HG03571 (cell line): ENCODE results near the gene CFAP119.

Experiments
- ATAC-seq: cut with Tn5 transposase; IDR thresholded peaks from one replicate; pipeline ENCODE4 v1.9.1; 2021; ENCODE audit not compliant: unreplicated experiment

Gene CFAP119

GRCh38 chr16:30762991-30763725, 1.3 kb upstream of the CFAP119 start:
- no peak for ATAC-seq

- ATAC-seq, result peak; percentile 28
Observed at GRCh38 chr16:30761427-30761927, 385 bp downstream of the CFAP119 start.

GRCh38 chr16:30760577-30761426, 1.1 kb downstream of the CFAP119 start:
- peak; percentile 14 for ATAC-seq

GRCh38 chr16:30760001-30760559, 1.8 kb downstream of the CFAP119 start:
- ATAC-seq, result no peak

GRCh38 chr16:30758988-30759491, 2.8 kb downstream of the CFAP119 start:
- ATAC-seq, result no peak

- no peak for ATAC-seq
Observed at GRCh38 chr16:30757316-30757715, 4.5 kb downstream of the CFAP119 start.

GRCh38 chr16:30756781-30757100, 5.1 kb downstream of the CFAP119 start:
- no peak for ATAC-seq

- ATAC-seq, result no peak
Observed at GRCh38 chr16:30755955-30756780, 5.7 kb downstream of the CFAP119 start.

- ATAC-seq, result no peak
Observed at GRCh38 chr16:30753596-30753995, 8.3 kb downstream of the CFAP119 start.

GRCh38 chr16:30750876-30751465, 10.9 kb downstream of the CFAP119 start:
- no peak for ATAC-seq

GRCh38 chr16:30750201-30750600, 11.7 kb downstream of the CFAP119 start:
- ATAC-seq, result no peak

- peak; percentile 12 for ATAC-seq
Observed at GRCh38 chr16:30748634-30749445, 13.0 kb downstream of the CFAP119 start.

GRCh38 chr16:30747799-30748633, 13.8 kb downstream of the CFAP119 start, which contains the start of gene PHKG2:
Gene PHKG2 (plus strand): TSS chr16:30748425. CDS start chr16:30748821, 396 bp downstream.
- ATAC-seq, result peak; percentile 91

GRCh38 chr16:30747331-30747730, 14.5 kb downstream of the CFAP119 start:
- no peak for ATAC-seq

GRCh38 chr16:30746638-30747175, 15.2 kb downstream of the CFAP119 start:
- ATAC-seq, result no peak

- ATAC-seq, result no peak
Observed at GRCh38 chr16:30745082-30745481, 16.8 kb downstream of the CFAP119 start.

- ATAC-seq, result no peak
Observed at GRCh38 chr16:30744183-30744582, 17.7 kb downstream of the CFAP119 start.

GRCh38 chr16:30743716-30744115, 18.1 kb downstream of the CFAP119 start:
- ATAC-seq, result no peak
